Measurements from ENCODE around the gene NR1H4.

- TF ChIP-seq CTCF (IDR thresholded peaks at IDR 0.05): no peak
- TF ChIP-seq POLR2AphosphoS5 (IDR thresholded peaks at IDR 0.05): no peak
Measured at GRCh38 chr12:100450735-100451134, 22.9 kb upstream of the NR1H4 start.

Measured in prostate gland (tissue), 2 donors.